ENCODE measurements around the gene ERICH3.

ERICH3 gene, protein sequence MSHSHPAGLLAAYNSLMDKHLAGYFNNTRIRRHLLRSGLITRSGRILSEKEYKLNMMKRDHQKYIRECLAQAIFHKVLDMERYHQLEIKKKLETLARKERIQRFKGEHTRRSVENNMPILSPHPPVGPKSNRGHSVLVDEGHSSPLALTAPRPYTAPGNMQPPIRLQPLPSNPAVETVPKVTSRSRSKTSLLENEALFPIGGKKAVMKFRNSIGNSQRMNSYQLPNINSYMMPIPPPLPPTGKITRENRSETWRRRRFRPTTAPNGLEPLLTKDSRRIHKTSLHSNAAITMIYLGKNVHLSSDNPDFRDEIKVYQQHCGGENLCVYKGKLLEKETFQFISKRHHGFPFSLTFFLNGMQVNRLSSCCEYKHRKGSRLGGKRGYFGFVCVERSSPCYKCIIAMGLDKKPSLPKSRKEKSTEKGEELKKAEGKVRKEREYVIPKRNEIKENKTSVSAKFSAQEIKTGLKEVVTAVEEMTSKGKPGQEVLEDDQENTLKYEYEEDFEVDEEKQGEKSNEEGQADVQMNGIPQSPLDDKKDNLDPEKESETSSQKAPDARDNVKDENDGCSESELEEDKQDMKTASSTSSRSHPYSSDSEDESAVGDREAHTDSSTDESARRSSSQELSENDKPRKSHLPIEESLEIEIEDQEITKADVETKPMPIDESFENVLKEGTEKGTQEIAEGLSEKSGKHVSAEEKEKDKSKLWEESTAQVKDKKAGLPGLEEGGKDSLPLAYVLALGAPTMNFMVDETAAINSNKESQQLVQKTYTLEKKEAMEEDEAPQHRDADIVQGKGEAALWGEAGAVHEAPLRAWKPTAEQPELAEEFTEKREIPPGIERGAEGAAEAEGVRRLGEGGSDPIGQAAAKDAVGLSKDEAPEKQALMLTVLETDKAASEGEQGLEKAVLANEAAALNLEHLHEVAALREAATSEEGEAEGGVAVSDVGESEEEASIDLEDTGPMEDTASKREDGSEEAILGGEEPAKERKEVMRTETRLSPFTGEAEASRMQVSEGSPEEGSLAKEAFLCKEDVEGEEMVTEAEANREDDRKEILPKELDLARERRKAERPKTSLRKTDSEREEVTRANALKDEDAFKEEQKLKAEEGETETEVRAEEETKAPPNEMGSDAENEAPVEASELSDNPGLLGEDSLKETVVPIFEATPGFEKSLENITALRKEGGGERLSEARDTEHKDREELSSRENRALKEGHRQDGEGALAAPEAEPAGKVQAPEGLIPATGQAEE (N-terminal part only)

DNA sequence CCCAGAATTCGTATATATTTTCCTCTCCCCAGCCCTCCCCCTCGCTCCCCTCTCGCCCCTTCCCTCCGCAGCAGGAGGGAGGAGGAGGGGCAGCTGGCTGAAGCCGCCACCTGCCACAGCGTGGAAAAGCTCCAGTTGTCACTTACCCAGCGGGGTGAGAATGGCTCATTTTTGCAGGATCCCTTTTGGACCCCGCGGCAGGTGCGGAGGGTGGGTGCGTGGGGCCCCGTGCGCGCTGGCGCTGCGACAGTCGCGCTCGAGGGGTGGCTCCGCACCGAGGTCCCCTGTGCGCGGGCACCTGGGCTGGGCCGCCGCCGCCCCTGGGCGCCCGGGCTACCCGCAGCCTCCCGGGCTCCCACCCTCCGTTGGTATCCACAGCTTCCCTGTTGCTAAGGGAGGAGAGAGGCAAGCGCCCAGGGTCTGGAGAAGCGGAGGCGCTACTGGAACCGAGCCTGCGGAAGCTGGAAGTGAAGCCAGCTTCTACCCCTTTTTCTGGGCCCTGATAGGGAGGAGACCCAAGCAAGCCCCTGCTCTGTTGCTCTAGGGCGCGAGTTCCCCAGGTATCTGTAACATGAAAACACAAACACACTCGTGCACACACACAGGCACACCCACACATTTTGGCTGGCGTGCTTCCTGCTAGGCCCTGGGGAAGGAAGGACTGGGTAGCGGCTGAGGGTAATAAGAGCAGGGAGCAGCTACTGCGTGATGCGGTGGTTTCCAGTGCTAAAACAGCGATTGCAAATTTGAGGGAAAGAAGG is at the start of gene ERICH3:
ERICH3 (minus strand) TSS at position 442 of the 761 bp plus-strand sequence; CDS start at position 169, 273 bp downstream.
- no peak for DNase-seq (ENCODE audit: low read depth)
- TF ChIP-seq, protein P1, sequence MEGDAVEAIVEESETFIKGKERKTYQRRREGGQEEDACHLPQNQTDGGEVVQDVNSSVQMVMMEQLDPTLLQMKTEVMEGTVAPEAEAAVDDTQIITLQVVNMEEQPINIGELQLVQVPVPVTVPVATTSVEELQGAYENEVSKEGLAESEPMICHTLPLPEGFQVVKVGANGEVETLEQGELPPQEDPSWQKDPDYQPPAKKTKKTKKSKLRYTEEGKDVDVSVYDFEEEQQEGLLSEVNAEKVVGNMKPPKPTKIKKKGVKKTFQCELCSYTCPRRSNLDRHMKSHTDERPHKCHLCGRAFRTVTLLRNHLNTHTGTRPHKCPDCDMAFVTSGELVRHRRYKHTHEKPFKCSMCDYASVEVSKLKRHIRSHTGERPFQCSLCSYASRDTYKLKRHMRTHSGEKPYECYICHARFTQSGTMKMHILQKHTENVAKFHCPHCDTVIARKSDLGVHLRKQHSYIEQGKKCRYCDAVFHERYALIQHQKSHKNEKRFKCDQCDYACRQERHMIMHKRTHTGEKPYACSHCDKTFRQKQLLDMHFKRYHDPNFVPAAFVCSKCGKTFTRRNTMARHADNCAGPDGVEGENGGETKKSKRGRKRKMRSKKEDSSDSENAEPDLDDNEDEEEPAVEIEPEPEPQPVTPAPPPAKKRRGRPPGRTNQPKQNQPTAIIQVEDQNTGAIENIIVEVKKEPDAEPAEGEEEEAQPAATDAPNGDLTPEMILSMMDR (IDR thresholded peaks at IDR 0.05; ENCODE audit: low read depth, low read length, missing control alignments): no peak
- H3K4me3 ChIP-seq (ENCODE audit: low read depth, low read length): peak within 1 kb of the TSS; percentile 41
- in situ Hi-C loops (cut with HindIII; ENCODE audit: low sequenced_read_pairs): no loop called here

DNA sequence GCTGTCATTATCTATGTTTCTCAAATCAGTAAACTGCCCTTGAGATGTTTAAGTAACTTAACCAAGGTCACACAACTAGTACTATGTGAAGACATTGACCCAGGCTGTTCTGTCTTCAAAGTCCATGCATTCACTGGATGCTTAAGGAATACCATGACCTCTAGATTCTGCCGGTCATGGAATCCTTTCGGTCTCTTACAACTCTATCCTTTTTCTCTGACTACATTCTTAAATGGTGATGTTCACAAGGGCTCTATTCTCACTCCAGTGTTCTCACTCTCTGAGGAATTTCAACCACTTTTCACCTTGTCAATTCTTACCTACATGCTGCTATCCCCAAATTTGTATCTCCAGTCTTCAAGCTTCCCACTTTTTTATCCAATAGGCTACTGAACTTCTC is 44.0 kb upstream of the ERICH3 start:
- no peak for DNase-seq (ENCODE audit: low read depth)
- TF ChIP-seq, protein P1 (IDR thresholded peaks at IDR 0.05; ENCODE audit: low read depth, low read length, missing control alignments): no peak
- H3K4me3 ChIP-seq (ENCODE audit: low read depth, low read length): no peak overlapping the region
- in situ Hi-C loops (cut with HindIII; ENCODE audit: low sequenced_read_pairs): no loop called here

DNA sequence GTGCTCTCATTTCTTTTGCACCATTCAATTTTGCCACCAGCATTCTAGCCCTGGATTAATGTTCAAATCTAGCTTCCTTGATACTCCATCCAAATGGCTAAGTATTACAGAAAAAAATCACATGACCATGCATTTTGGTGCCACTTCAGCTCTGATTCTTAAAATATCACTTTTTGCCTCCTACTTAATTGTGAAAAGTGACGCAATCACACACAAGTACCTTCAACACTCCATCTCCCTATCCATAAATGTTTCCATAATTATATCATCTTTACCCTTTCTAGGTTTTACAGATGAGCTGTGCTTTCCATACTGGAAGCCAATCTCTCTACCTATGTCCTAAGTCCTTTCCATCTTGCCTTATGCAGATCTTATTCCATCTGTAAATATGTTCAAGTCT is 43.2 kb upstream of the ERICH3 start:
- no peak overlapping the region for H3K4me3 ChIP-seq (ENCODE audit: low read depth, low read length)
- in situ Hi-C loops (cut with HindIII; ENCODE audit: low sequenced_read_pairs): no loop called here
- TF ChIP-seq, protein P1 (IDR thresholded peaks at IDR 0.05; ENCODE audit: low read depth, low read length, missing control alignments): no peak
- DNase-seq (ENCODE audit: low read depth): no peak

DNA sequence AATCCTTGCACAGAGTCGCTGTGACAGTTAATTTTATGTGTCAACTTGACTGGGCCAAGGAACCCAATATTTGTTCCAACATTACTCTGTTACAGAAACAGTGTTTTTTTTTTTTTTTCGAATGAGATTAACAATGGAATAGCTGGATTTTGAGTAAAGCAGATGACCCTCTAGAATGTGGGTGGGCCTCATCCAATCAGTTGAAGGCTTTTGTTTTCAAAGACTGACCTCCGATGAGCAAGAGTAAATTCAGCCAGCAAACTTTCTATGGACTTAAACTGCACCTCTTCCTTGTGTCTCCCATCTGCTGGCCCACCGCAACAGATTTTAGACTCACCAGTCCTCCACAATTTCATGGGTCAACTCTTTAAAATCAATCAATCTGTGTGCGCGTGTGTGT is 42.2 kb upstream of the ERICH3 start:
- TF ChIP-seq, protein P1 (IDR thresholded peaks at IDR 0.05; ENCODE audit: low read depth, low read length, missing control alignments): no peak
- no peak overlapping the region for H3K4me3 ChIP-seq (ENCODE audit: low read depth, low read length)
- DNase-seq (ENCODE audit: low read depth): no peak
- in situ Hi-C loops (cut with HindIII; ENCODE audit: low sequenced_read_pairs): no loop called here

DNA sequence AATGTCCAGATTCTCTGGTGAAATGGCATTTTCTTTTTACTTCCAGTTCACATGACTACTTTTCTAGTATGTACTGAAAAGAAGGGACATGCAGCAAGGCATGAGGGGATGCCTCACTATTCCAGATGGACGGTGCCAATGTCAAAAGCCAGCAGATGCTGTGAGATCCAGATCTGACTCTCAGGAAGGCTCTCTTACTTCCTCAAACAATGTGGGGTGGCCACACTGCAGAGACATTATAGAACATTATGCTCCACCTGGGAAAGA is 41.6 kb upstream of the ERICH3 start:
- DNase-seq (ENCODE audit: low read depth): no peak
- no peak overlapping the region for H3K4me3 ChIP-seq (ENCODE audit: low read depth, low read length)
- in situ Hi-C loops (cut with HindIII; ENCODE audit: low sequenced_read_pairs): no loop called here
- TF ChIP-seq, protein P1 (IDR thresholded peaks at IDR 0.05; ENCODE audit: low read depth, low read length, missing control alignments): no peak

Measured in astrocyte of the cerebellum (primary cell).